HG03108 (cell line): ENCODE results near the gene CD82.

Experiments
- ATAC-seq: cut with Tn5 transposase; IDR thresholded peaks from one replicate; pipeline ENCODE4 v1.9.1; 2021; ENCODE audit warnings: moderate library complexity; ENCODE audit not compliant: unreplicated experiment

Gene CD82

GRCh38 chr11:44574610-44575287 lies 9.3 kb downstream of the CD82 start:
- peak; percentile 47 for ATAC-seq

- no peak for ATAC-seq
Measured at GRCh38 chr11:44575288-44575672, 9.8 kb downstream of the CD82 start.

DNA sequence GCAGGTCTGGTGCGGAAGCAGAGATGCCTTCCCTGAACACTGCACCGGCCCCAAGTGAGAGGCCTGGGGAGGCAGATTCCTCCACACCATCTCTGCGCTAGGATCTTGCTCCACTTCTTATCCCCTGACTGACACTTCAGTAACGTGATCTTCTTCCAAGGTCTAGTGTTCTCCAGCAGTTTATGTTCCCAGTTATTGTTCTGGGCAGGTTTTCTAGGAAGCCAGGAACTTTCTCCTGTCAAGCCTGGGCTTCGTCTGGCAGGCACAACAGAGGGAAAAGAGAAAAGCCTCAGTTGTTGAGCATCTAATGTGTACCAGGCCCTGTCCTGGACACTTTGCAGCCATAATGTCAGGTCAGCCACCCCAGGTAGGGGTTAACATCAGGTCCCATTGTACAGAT lies 10.5 kb downstream of the CD82 start:
- ATAC-seq = no peak

- no peak for ATAC-seq
Measured at GRCh38 chr11:44576656-44577055, 11.2 kb downstream of the CD82 start.

DNA sequence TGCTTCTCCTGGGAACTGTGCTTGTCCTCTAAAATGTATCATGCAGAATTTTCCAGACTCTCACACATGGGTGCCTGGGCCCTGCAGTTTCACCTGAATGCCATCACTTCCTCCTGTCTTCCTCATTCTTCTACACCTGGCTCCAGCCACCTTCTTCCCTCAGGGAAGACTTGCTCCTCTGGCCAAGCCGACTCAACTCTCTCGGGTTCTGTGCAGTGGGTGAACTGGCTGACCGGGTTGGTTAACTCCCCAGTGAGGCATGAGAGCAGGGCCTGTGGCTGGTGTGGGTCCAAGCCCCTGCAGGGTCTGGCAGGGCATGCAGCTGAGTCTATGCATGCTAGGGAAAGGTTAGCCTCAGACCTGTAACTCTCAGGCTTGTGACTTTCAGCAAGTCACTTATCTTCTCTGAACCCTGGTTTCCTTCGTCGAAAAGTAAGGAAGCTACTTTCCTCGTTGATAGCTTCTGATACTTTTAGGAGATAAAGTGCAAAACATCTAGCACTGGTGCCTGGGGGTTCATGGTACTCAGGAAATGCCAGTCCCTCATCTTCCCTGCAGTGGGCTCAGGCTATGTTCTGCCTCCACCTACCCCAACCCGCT lies 11.9 kb downstream of the CD82 start:
- ATAC-seq = no peak

DNA sequence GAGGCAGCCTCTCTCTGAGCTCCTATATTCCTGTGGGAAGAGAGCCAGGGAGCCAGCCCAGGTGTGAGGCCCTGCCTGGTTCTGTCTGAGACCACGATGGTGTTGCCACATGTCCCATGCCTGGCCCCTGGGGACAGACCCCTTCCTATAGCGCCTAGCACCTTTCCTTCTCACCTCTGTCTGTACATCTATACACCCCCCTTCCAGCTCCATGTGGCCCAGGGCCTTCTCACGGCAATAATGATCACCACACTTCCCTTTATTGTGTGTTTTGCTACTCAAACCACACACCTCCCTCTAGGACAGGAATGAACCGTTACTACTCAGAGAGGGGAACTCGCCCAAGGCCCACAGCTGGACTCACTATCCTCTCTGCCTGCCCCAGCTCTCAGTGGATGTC lies 12.8 kb downstream of the CD82 start:
- peak; percentile 38 for ATAC-seq

GRCh38 chr11:44579302-44579761 lies 13.9 kb downstream of the CD82 start:
- ATAC-seq = no peak

DNA sequence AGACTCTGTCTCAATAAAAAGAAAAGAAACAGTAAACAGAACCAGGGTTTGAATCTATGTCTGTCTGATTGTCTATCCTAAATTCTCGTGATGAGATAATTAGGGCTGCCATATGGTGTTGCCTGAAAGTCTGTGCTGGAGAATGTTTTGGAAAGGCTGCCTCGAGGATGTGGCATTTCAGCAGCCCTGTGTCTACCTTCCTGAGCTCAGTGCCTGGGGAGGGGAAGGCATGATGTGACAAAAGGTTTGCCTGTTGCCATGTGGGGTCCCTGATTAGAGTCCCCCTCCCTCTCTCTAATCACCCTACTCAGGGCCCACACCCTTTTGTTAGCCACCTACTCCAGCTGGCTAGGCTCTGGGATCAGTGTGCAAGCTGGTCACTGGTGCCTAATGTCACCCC lies 15.2 kb downstream of the CD82 start:
- no peak for ATAC-seq

DNA sequence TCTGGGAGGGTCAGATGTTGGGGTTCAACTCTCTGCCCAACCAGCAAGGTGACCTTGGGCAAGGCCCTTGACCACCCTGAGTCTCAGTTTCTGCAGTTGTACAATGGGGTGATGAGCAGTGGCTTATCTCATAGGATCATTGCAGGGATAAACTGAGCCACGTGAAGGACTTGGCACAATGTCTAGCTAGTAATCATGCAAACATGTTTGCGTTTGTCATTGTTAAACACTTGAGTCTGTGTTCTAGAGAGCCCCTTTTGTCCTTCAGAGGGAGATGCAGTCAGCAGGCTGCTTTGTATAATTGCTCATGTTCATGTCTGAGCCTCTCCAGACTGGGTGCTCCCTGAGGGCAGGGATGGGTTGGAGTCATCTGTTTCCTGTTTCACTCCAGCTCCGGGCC lies 15.8 kb downstream of the CD82 start:
- no peak for ATAC-seq

DNA sequence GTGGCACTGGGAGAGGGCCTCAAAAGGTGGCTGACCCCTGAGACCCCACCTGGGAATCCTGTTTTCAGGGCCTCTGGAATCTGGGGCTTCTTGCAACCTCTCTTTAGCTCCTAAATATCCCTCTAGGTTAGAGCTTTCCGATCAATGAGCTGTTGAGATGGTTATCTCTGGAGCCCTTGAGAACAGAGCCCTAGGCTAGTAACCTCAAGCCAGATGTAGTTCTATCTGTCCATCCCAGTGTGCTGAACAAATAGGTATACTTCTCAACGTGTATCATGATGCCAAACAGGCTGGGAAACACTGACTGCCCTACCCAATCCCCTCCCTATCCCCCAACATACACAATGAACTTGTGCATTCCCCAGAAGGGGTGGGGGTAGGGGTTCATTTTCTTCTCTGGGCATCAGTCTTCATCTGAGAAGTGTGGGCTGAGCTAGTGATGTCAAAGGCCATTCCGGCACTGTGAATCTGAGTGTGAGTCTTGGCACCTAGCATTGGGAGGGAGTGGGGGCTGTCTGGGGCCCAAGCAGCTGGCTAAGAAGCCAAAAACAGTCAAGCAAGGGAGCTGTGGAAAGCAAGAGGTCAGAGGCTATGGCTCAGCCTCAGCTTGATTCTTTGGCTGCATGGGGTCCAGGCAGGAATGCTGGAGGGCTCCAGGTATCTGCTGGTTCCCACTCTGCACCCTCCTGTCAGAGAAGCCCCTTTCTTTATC lies 17.3 kb downstream of the CD82 start:
- ATAC-seq = no peak

- ATAC-seq = no peak
Measured at GRCh38 chr11:44583353-44583669, 17.8 kb downstream of the CD82 start.

DNA sequence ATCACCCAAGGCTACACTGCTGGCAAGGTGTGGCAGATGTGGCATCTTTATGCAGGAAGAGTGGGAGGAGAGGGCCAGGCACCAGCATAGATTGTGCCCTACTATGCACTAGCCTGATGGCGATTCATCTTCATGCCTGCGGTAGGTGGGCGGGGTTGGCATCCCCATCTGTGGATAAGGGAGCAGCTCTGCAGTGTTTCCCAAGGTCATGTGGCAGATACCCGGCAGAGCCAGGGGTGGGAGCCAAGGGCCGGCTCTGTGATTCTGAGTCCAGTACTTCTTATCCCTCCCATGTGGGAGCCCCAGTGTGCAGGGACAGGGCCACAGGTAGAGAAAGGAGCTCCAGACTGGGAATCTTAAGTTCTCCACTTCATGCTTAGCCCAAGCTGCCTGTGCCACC lies 20.0 kb downstream of the CD82 start:
- ATAC-seq = no peak

DNA sequence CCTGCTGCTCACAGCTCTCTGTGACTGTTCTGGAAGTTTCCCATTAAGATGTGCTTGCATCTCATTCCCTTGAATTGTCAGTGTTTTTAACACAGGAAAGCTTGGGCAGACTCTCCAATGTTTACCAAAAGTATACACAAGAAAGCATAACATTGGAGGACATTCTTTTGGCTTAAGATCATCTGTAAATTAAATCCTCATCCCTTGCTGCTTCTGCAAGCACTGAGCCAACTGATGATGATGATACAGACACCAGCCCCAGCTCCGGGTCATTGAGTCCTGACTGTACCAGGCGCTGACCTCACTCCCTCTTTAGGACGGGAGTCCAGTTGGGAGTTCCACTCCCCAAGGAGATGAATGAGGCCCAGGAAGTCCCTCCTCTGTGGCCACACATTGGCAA lies 23.8 kb downstream of the CD82 start:
- no peak for ATAC-seq

DNA sequence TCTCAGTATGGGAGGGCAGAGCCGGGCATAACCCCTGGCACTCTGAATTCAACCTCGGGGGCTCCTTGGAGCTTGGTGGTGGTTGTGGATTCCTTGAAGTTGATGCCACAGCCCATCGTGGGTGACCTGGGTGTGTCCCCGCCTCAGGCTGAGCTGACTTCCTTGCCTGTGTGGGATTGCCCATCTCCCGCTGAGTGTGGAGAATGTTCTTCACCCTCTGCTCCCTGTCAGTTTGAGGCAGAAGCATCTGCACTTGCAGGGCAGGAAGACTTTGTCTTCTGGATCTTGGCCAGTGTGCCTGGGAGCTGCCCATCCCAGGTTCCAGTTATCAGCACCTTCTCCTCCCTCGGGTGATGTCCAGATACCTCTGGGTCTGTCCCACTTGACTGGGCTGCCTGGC lies 25.3 kb downstream of the CD82 start:
- ATAC-seq = no peak

DNA sequence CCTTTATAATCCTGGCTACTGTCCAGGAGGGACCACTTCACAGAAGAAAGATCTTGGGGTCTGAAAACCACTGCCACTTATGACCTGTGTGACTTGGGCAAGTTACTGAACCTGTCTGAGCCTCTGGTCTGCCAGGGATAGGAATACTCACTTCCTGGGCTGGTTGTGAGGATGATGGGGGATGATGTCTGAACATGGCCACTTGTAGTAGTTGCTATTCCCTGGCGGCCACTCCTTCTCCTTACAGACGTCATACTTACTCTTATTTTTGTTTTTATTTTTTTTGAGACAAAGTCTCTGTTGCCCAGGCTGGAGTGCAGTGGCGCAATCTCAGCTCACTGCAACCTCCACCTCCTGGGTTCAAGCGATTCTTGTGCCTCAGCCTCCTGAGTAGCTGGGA lies 26.1 kb downstream of the CD82 start:
- no peak for ATAC-seq

- ATAC-seq = no peak
Measured at GRCh38 chr11:44592125-44592940, 26.9 kb downstream of the CD82 start.

DNA sequence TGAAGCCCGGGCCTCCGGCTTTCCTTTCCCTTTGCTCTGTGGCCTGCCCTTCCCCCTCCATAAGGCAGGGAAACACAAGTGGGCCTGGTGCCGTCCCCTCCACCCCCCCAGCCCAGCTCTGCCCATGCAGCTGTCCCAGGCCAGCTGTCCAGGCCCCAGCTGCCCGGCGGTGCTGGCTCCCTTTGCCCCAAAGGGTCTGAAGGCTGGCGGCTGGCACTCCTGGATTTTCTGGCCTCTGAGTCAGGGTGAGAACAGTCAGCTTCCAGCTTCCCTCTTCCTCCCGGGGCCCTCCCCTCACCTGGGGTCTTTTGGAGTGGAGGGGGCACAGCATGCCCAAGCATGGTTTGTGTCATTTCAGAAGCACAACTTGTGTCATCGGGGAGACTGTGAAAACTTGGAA lies 27.8 kb downstream of the CD82 start:
- no peak for ATAC-seq

GRCh38 chr11:44595006-44595405 lies 29.5 kb downstream of the CD82 start:
- ATAC-seq = no peak

DNA sequence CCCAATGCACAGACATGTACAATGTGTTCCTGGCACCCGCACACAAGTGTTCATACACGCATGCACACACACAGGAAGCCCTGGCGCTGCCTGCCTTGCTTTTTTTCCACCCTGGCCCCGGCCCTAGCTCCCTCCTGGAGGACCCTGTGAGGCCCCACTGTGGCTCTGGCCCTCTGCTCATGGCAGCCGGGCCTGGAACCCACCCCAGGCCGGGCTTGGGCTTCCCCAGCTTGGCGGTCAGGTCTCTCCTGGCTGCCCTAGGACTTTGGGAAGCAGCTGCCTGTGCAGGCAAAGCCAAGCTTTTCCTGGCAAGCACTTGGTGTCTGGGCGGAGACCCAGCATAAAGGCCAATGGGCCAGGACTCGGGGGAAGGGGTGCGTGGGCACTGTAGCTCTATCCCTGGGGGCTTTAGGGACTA lies 30.5 kb downstream of the CD82 start:
- ATAC-seq = no peak

- ATAC-seq = peak; percentile 26
Measured at GRCh38 chr11:44596525-44597276, 31.2 kb downstream of the CD82 start.
